HPDE6-E6E7 (cell line): ENCODE results near the gene TAF11L14.

ENCODE experiments used
- DNase-seq: peaks from one replicate; pipeline ENCODE4 v3.0.0; 2011; ENCODE audit warnings: missing footprints; ENCODE audit errors: extremely low spot score

Gene TAF11L14

DNA sequence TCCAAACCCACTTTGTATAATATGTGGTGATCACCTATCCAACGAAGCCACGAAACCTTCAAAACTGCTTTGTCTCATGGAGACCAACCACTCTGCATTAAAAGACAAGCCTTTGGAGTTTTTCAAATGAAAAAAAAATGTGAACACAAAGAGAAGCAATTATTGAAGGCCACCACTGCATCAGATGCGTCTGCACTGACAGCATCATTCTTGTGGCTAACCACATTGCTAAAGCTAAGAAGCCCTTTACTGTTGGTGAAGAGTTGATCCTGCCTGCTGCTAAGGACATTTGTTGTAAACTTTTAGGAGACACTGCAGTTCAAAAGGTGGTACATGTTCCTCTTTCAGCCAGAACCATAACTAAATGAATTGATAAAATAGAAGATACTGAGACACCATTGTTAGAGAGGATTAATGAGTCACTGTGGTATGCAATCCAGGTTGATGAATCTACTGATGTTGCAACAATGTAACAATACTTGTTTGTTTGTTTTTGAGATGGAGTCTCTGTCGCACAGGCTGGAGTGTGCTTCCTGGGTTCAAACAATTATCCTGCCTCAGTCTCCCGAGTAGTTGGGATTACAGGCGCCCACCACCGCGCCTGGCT, 45.4 kb downstream of the TAF11L14 start:
- peak; percentile 35 for DNase-seq

DNA sequence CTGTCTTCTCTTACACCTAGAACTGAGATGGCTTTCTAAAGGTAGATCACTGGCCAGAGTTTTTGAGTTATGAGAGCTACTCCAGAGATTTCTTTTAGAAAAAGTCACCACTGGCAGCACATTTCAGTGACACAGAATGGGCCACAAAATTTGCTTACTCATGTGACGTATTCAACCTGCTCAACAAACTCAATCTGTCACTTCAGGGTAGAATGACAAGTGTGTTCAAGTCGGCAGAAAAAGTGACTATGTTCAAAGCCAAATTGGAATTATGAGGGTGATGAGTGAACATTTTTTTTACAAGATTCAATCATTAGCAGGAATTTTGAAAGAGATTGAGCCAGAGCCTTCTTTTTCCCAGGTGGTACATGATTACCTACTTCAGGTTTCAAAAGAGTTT, 46.5 kb downstream of the TAF11L14 start:
- no peak for DNase-seq
